ENCODE results near the gene WASHC2A. TPM values are rescaled to one million over a fixed set of nuclear protein-coding genes. Genes with fewer than 3 reads are reported as not detected.
"Not testable (repeated sequence)": the region's sequence is repeated elsewhere in the genome, so short reads cannot be mapped to it uniquely, and the experiment has no call there.

WASHC2A gene
- total RNA-seq, 1 donor from 2014 or later, result 40.4 TPM

DNA sequence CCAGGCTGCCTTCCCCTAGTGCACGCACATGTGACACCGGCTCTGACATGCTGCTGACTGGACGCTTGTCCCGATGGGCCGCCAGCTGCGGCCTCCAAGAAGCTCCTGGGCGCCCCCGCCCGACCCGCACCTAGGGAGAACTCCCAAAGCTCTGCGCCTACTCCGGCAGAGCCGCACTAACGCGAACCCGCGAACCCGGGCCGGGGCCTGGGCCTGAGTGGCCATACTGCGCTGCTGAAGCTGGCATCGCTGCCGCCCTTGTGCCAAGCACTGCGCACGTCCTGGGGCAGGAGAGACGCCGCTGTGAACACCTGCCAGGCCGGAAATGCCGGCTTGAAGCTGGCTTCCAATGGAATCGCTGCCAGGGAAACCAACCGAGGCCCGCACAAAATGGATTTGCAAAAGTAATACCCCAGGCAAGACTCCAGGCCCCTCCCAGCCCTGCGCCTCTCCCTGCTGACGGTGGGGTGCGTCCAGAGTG is 85.1 kb downstream of the WASHC2A start:
- TF ChIP-seq, protein P1, sequence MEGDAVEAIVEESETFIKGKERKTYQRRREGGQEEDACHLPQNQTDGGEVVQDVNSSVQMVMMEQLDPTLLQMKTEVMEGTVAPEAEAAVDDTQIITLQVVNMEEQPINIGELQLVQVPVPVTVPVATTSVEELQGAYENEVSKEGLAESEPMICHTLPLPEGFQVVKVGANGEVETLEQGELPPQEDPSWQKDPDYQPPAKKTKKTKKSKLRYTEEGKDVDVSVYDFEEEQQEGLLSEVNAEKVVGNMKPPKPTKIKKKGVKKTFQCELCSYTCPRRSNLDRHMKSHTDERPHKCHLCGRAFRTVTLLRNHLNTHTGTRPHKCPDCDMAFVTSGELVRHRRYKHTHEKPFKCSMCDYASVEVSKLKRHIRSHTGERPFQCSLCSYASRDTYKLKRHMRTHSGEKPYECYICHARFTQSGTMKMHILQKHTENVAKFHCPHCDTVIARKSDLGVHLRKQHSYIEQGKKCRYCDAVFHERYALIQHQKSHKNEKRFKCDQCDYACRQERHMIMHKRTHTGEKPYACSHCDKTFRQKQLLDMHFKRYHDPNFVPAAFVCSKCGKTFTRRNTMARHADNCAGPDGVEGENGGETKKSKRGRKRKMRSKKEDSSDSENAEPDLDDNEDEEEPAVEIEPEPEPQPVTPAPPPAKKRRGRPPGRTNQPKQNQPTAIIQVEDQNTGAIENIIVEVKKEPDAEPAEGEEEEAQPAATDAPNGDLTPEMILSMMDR (IDR thresholded peaks at IDR 0.05; ENCODE audit: unreplicated experiment), result no peak
- Mint-ChIP-seq H3K9me3 (ENCODE audit: low read depth) (no peaks in the 10 kb centered on the region), H3K27me3 (peaks cover 10% of the 10 kb centered on the region), H3K36me3 (ENCODE audit: insufficient read depth) (no peaks in the 10 kb centered on the region), H3K4me3 (ENCODE audit: low read depth) (no peak overlapping the region), H3K27ac (no peak overlapping the region), H3K4me1 (ENCODE audit: low read depth) (no peaks in the 10 kb centered on the region)
- DNase-seq (ENCODE audit: low spot score, unreplicated experiment), result no peak

GRCh38 chr10:50157868-50158267 is 90.1 kb downstream of the WASHC2A start:
- not testable (repeated sequence) for H3K4me3 Mint-ChIP-seq (ENCODE audit: low read depth); H3K27ac Mint-ChIP-seq; H3K4me1 Mint-ChIP-seq (ENCODE audit: low read depth); DNase-seq (ENCODE audit: low spot score, unreplicated experiment); H3K9me3 Mint-ChIP-seq (ENCODE audit: low read depth); H3K36me3 Mint-ChIP-seq (ENCODE audit: insufficient read depth)
- peaks cover 15% of the 10 kb centered on the region for H3K27me3 Mint-ChIP-seq

GRCh38 chr10:50159856-50160255 is 92.1 kb downstream of the WASHC2A start:
- H3K4me1 Mint-ChIP-seq (ENCODE audit: low read depth), result not testable (repeated sequence)

DNA sequence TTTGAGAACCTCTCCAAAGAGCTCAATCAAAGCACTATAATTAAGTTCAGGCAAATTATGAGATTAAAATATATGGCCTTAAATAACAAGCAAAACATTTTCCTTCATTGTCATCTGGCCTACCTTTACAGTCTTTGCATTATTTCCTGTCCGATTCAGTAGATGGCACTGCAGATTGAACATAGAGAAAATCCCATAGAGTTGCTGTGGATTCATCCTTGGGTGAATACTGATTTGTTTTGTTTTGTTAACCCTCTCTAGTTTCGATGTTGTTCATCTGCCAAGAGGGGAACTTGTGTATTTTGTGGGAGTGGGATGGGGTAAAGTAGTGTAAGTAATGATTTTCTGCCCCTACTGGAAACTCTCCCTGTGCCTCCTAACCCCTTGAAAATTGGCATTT is 97.3 kb downstream of the WASHC2A start:
- not testable (repeated sequence) for H3K27me3 Mint-ChIP-seq; H3K4me1 Mint-ChIP-seq (ENCODE audit: low read depth); H3K36me3 Mint-ChIP-seq (ENCODE audit: insufficient read depth)

More at GRCh38 chr10:50159856-50160255, 92.1 kb downstream of the WASHC2A start:
- not testable (repeated sequence) for DNase-seq (ENCODE audit: low spot score, unreplicated experiment); H3K9me3 Mint-ChIP-seq (ENCODE audit: low read depth); H3K4me3 Mint-ChIP-seq (ENCODE audit: low read depth); H3K27ac Mint-ChIP-seq; H3K27me3 Mint-ChIP-seq; H3K36me3 Mint-ChIP-seq (ENCODE audit: insufficient read depth)

GRCh38 chr10:50167833-50168232 is 100.1 kb downstream of the WASHC2A start:
- not testable (repeated sequence) for DNase-seq (ENCODE audit: low spot score, unreplicated experiment); H3K36me3 Mint-ChIP-seq (ENCODE audit: insufficient read depth); H3K4me3 Mint-ChIP-seq (ENCODE audit: low read depth); H3K27me3 Mint-ChIP-seq; H3K27ac Mint-ChIP-seq; H3K4me1 Mint-ChIP-seq (ENCODE audit: low read depth)
- H3K9me3 Mint-ChIP-seq (ENCODE audit: low read depth), result peaks cover 10% of the 10 kb centered on the region

More for the DNA sequence above, 97.3 kb downstream of the WASHC2A start:
- H3K27ac Mint-ChIP-seq; DNase-seq (ENCODE audit: low spot score, unreplicated experiment); H3K9me3 Mint-ChIP-seq (ENCODE audit: low read depth); H3K4me3 Mint-ChIP-seq (ENCODE audit: low read depth): not testable (repeated sequence)

GRCh38 chr10:50169506-50169905 is 101.8 kb downstream of the WASHC2A start:
- H3K27ac Mint-ChIP-seq; H3K4me3 Mint-ChIP-seq (ENCODE audit: low read depth); H3K4me1 Mint-ChIP-seq (ENCODE audit: low read depth); H3K36me3 Mint-ChIP-seq (ENCODE audit: insufficient read depth); H3K27me3 Mint-ChIP-seq; DNase-seq (ENCODE audit: low spot score, unreplicated experiment): not testable (repeated sequence)
- H3K9me3 Mint-ChIP-seq (ENCODE audit: low read depth), result peaks cover 10% of the 10 kb centered on the region

GRCh38 chr10:50174788-50175525 is 107.2 kb downstream of the WASHC2A start:
- H3K4me1 Mint-ChIP-seq (ENCODE audit: low read depth), result not testable (repeated sequence)

More at GRCh38 chr10:50174788-50175525, 107.2 kb downstream of the WASHC2A start:
- H3K36me3 Mint-ChIP-seq (ENCODE audit: insufficient read depth); H3K4me3 Mint-ChIP-seq (ENCODE audit: low read depth); H3K27ac Mint-ChIP-seq; H3K27me3 Mint-ChIP-seq; DNase-seq (ENCODE audit: low spot score, unreplicated experiment): not testable (repeated sequence)
- H3K9me3 Mint-ChIP-seq (ENCODE audit: low read depth), result peaks cover 14% of the 10 kb centered on the region

Other genes with a start within 250 kb of the WASHC2A start
- gene PARG, start 125.9 kb upstream of the WASHC2A start, total RNA-seq, result 56.2 and 57.8 TPM in 2 replicates
- gene TIMM23B, start 125.9 kb upstream of the WASHC2A start, total RNA-seq, result 19.2 and 19.6 TPM in 2 replicates
- gene AGAP6, start 79.5 kb upstream of the WASHC2A start, total RNA-seq, result 18.8 and 19.2 TPM in 2 replicates
- gene ASAH2, start 183.6 kb downstream of the WASHC2A start, total RNA-seq, result 6.1 and 6.6 TPM in 2 replicates